TTC549 (cell line): Measurements from ENCODE around the gene CHRNA5.

Experiments
- FAIRE-seq: peaks from 2 replicates; lab custom pipeline; 2012; peaks lifted over from hg19 to GRCh38; lab: Jason Lieb, UNC

The CHRNA5 gene

DNA sequence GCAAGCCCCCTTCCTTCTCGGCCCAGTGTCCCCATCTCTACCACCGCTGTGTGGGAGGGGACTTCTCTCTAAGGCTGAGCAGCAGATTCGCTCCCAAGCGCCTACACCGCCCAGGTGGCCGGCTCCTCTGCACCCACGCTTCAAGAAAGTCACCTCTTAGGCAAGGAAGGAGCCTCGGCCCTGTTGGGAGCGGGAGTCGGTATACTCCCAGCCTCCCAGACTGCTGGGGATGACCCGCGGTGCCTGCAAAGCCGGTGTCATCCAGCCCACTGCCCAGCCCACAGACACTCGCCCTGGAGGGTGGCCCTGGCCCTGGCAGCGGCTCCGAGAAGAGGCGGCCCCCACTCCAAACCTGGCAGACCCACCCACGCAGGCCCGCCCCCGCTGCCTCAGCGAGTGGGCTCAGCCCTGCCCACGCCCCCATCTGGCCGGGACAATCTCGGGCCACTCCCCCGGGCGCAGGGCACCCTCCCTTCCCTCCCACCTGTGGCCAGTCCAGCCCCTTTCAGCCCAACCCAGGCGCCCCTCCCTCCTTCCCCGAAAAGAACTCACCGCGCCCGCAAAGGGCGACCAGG, 75.3 kb downstream of the CHRNA5 start:
- no peak for FAIRE-seq

GRCh38 chr15:78641102-78641748, 75.9 kb downstream of the CHRNA5 start, which contains the start of gene CHRNB4:
Gene CHRNB4, minus strand, starts transcription at chr15:78641210. Its CDS starts 77 bp downstream, at chr15:78641133.
- no peak for FAIRE-seq

GRCh38 chr15:78641749-78642275, 76.5 kb downstream of the CHRNA5 start:
- no peak for FAIRE-seq

- no peak for FAIRE-seq
Measured at GRCh38 chr15:78642331-78642730, 77.0 kb downstream of the CHRNA5 start.
